ENCODE data around the gene SCRT2.
"Not testable (repeated sequence)": the region's sequence is repeated elsewhere in the genome, so short reads cannot be mapped to it uniquely, and the experiment has no call there.

SCRT2 gene

GRCh38 chr20:644692-645317 is 30.8 kb downstream of the SCRT2 start:
- no peak overlapping the region for H3K4me3 ChIP-seq (replicated peaks; ENCODE audit: low read depth, low read length)
- DNase-seq (ENCODE audit: extremely low read depth, low read depth): no peak
- TF ChIP-seq CTCF (IDR thresholded peaks at IDR 0.05; ENCODE audit: low read depth, low read length, missing control alignments): no peak

- DNase-seq (ENCODE audit: extremely low read depth, low read depth): no peak
- TF ChIP-seq CTCF (IDR thresholded peaks at IDR 0.05; ENCODE audit: low read depth, low read length, missing control alignments): no peak
- no peak overlapping the region for H3K4me3 ChIP-seq (replicated peaks; ENCODE audit: low read depth, low read length)
Measured at GRCh38 chr20:642398-643174, 33.0 kb downstream of the SCRT2 start.

GRCh38 chr20:642013-642397 is 33.6 kb downstream of the SCRT2 start:
- DNase-seq (ENCODE audit: extremely low read depth, low read depth); H3K4me3 ChIP-seq (replicated peaks; ENCODE audit: low read depth, low read length): not testable (repeated sequence)

DNA sequence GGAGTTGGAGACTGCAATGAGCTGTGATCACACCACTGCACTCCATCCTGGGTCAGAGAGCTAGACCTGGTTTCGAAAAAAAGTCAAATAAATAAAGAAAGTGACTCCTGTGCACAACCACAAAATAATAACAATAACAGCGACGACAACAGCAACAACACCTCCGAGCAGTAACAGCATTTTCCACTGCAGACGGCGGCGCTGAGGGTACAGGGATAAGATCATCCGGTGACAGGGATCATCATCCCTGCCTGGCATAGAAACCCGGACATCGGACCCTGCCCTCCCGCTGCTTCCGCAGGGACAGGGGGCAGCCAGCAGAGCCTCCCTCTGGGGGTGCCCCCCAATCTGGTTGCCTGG is 34.1 kb downstream of the SCRT2 start:
- no peak for TF ChIP-seq CTCF (IDR thresholded peaks at IDR 0.05; ENCODE audit: low read depth, low read length, missing control alignments)
- no peak overlapping the region for H3K4me3 ChIP-seq (replicated peaks; ENCODE audit: low read depth, low read length)
- DNase-seq (ENCODE audit: extremely low read depth, low read depth): no peak

DNA sequence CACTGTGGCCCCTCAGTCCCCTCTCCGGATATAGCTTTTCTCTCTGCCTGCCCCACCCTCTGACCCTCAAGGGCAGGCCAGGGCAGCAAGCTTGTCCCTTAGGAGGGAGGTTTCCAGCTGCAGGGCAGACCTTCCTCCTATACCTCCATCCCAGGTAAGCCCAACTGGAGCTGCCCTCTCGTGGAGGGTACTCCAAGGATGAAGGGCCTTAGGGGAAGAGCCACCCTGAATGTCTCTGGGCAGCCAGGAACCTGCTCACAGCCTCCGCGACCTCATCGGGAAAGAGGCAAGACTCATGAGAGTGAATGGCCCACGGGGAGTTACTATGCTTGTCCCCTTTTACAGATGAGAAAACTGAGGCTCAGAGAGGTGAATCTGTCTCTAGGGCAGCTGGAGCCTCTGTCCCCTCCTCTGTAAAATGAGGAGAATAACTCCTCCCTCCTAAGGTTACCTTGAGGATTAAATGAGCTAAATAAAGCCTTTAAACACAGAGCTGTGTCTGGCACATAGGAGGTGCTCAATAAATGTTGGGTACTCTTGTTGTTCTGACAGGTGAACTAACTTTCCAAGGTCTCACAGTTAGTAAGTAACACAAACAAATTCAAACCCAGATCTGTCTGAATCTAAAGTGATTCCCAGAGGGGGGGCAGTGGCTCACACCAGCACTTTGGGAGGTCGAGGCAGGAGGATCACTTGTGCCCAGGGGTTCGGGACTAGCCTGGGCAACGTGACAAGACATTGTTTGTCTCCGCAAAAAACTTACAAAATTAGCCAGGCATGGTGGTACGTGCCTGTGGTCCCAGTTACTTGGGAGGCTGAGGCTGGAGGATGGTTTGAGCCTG is 34.7 kb downstream of the SCRT2 start:
- DNase-seq (ENCODE audit: extremely low read depth, low read depth): no peak
- no peak for TF ChIP-seq CTCF (IDR thresholded peaks at IDR 0.05; ENCODE audit: low read depth, low read length, missing control alignments)
- H3K4me3 ChIP-seq (replicated peaks; ENCODE audit: low read depth, low read length): no peak overlapping the region

GRCh38 chr20:638579-638978 is 37.0 kb downstream of the SCRT2 start:
- TF ChIP-seq CTCF (IDR thresholded peaks at IDR 0.05; ENCODE audit: low read depth, low read length, missing control alignments): no peak
- DNase-seq (ENCODE audit: extremely low read depth, low read depth): no peak
- no peak overlapping the region for H3K4me3 ChIP-seq (replicated peaks; ENCODE audit: low read depth, low read length)

DNA sequence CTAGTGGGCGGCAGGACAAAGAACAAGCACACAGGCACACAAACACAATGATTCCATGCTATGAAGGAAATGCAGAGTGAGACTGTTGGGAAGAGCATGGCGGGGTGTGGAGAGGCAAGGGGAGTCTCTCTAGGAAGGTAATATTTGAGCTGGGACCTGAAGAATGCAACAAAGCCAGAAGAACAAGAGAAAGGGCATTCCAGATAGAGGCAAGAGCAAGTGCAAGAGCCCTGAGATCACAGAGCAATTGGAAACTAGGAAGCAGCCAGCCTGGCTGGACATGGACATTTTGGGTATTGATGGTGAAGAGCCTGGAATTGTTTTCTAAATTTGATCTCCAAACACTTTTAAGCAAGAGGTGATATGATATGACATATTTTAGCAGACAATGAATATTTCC is 38.0 kb downstream of the SCRT2 start:
- H3K4me3 ChIP-seq (replicated peaks; ENCODE audit: low read depth, low read length): no peak overlapping the region
- no peak for DNase-seq (ENCODE audit: extremely low read depth, low read depth)
- TF ChIP-seq CTCF (IDR thresholded peaks at IDR 0.05; ENCODE audit: low read depth, low read length, missing control alignments): no peak

Data from HFF-Myc (cell line).